Activated naive CD8-positive, alpha-beta T cell treated with anti-CD3 and anti-CD28 coated beads, Interleukin-2, amount 10 ng/mL, durations not matched to agents 7 days and 5 days (primary cell): ENCODE results near the gene SRPX. TPM values are rescaled to one million over a fixed set of nuclear protein-coding genes. Genes with fewer than 3 reads are reported as not detected.

Experiments used
- ATAC-seq: fragments of 150-1000 bp; cut with Tn5 transposase; one replicate; pipeline ENCODE4 v1.10.0; 2021; ENCODE audit warnings: low read depth, moderate library complexity
- POLR2A ChIA-PET: fragments of 350-600 bp; sonication (Branson Sonifier 250); formaldehyde crosslinking; loops from one replicate; lab custom pipeline; 2021; ENCODE audit warnings: antibody characterized with exemption; lab: Charles Lee
- DNase-seq: peaks from one replicate; pipeline ENCODE4 v3.0.0; 2021
- H3K27ac Mint-ChIP-seq: one replicate; pipeline ENCODE4 v1.8.0; 2022; ENCODE audit warnings: mild to moderate bottlenecking, mixed read lengths
- H3K27me3 Mint-ChIP-seq: one replicate; pipeline ENCODE4 v1.8.0; 2022; ENCODE audit warnings: mild to moderate bottlenecking, moderate library complexity, mixed read lengths
- H3K36me3 Mint-ChIP-seq: one replicate; pipeline ENCODE4 v1.8.0; 2021; ENCODE audit warnings: mild to moderate bottlenecking, mixed read lengths
- H3K4me1 Mint-ChIP-seq: one replicate; pipeline ENCODE4 v1.8.0; 2021; ENCODE audit warnings: mixed read lengths
- H3K4me3 Mint-ChIP-seq: one replicate; pipeline ENCODE4 v1.8.0; 2022; ENCODE audit warnings: mild to moderate bottlenecking, moderate library complexity, mixed read lengths
- H3K9me3 Mint-ChIP-seq: one replicate; pipeline ENCODE4 v1.8.0; 2021; ENCODE audit warnings: mixed read lengths
- total RNA-seq, 2 experiments: library from RNA; stranded (reverse); gene quantifications; one replicate each; pipeline ENCODE4 v1.2.3, GENCODE V29; 2021

SRPX gene
- total RNA-seq, 2 experiments from 2014 or later, result 3.3 to 3.5 TPM

- H3K4me3 Mint-ChIP-seq, result no peak overlapping the region
These were observed 111.4 kb downstream of the SRPX start for GRCh38 chrX:38109042-38109898.

GRCh38 chrX:38108364-38108763 lies 112.3 kb downstream of the SRPX start:
- no peak overlapping the region for H3K27ac Mint-ChIP-seq
- POLR2A ChIA-PET, result no interaction called here
- no peak overlapping the region for H3K4me3 Mint-ChIP-seq
- no peaks in the 10 kb centered on the region for H3K9me3 Mint-ChIP-seq
- no peaks in the 10 kb centered on the region for H3K36me3 Mint-ChIP-seq
- ATAC-seq (no peak), DNase-seq (no peak)
- H3K27me3 Mint-ChIP-seq, result no peaks in the 10 kb centered on the region
- H3K4me1 Mint-ChIP-seq, result peaks cover 5% of the 10 kb centered on the region

More at GRCh38 chrX:38109042-38109898, 111.4 kb downstream of the SRPX start:
- DNase-seq (no peak), ATAC-seq (no peak)
- Mint-ChIP-seq H3K27me3 (no peaks in the 10 kb centered on the region), H3K4me1 (peaks cover 5% of the 10 kb centered on the region), H3K36me3 (no peaks in the 10 kb centered on the region), H3K9me3 (no peaks in the 10 kb centered on the region), H3K27ac (no peak overlapping the region)
- POLR2A ChIA-PET, result no interaction called here

GRCh38 chrX:38106991-38107655 lies 113.5 kb downstream of the SRPX start:
- Mint-ChIP-seq H3K9me3 (no peaks in the 10 kb centered on the region), H3K36me3 (no peaks in the 10 kb centered on the region), H3K4me3 (no peak overlapping the region), H3K27ac (no peak overlapping the region), H3K4me1 (peaks cover 7% of the 10 kb centered on the region), H3K27me3 (no peaks in the 10 kb centered on the region)
- POLR2A ChIA-PET, result no interaction called here
- no peak for ATAC-seq
- no peak for DNase-seq

GRCh38 chrX:38105216-38105725 lies 115.4 kb downstream of the SRPX start:
- POLR2A ChIA-PET, result no interaction called here
- ATAC-seq (no peak), DNase-seq (no peak)
- Mint-ChIP-seq H3K27me3 (peaks cover 2% of the 10 kb centered on the region), H3K27ac (no peak overlapping the region), H3K4me1 (peaks cover 7% of the 10 kb centered on the region), H3K9me3 (no peaks in the 10 kb centered on the region), H3K4me3 (no peak overlapping the region), H3K36me3 (no peaks in the 10 kb centered on the region)

- ATAC-seq, result no peak
- H3K27ac Mint-ChIP-seq, result no peak overlapping the region
- POLR2A ChIA-PET, result no interaction called here
- DNase-seq, result no peak
- H3K27me3 Mint-ChIP-seq, result peaks cover 2% of the 10 kb centered on the region
- no peak overlapping the region for H3K4me3 Mint-ChIP-seq
- peaks cover 7% of the 10 kb centered on the region for H3K4me1 Mint-ChIP-seq
- no peaks in the 10 kb centered on the region for H3K9me3 Mint-ChIP-seq
- H3K36me3 Mint-ChIP-seq, result no peaks in the 10 kb centered on the region
These were observed 116.5 kb downstream of the SRPX start for GRCh38 chrX:38103857-38104812.

GRCh38 chrX:38102875-38103274 lies 117.8 kb downstream of the SRPX start:
- POLR2A ChIA-PET, result no interaction called here
- peaks cover 7% of the 10 kb centered on the region for H3K4me1 Mint-ChIP-seq
- no peak overlapping the region for H3K4me3 Mint-ChIP-seq
- DNase-seq (no peak), ATAC-seq (no peak)
- no peaks in the 10 kb centered on the region for H3K36me3 Mint-ChIP-seq
- H3K27me3 Mint-ChIP-seq, result peaks cover 2% of the 10 kb centered on the region
- no peaks in the 10 kb centered on the region for H3K9me3 Mint-ChIP-seq
- no peak overlapping the region for H3K27ac Mint-ChIP-seq

GRCh38 chrX:38102240-38102639 lies 118.4 kb downstream of the SRPX start:
- POLR2A ChIA-PET, result no interaction called here
- Mint-ChIP-seq H3K4me1 (peaks cover 7% of the 10 kb centered on the region), H3K9me3 (no peaks in the 10 kb centered on the region), H3K4me3 (no peak overlapping the region), H3K36me3 (no peaks in the 10 kb centered on the region), H3K27ac (no peak overlapping the region), H3K27me3 (peaks cover 2% of the 10 kb centered on the region)
- no peak for ATAC-seq
- no peak for DNase-seq

- no peak for ATAC-seq
- Mint-ChIP-seq H3K4me1 (peaks cover 6% of the 10 kb centered on the region), H3K27ac (no peak overlapping the region), H3K36me3 (no peaks in the 10 kb centered on the region), H3K4me3 (no peak overlapping the region), H3K27me3 (peaks cover 2% of the 10 kb centered on the region), H3K9me3 (no peaks in the 10 kb centered on the region)
- POLR2A ChIA-PET, result no interaction called here
- DNase-seq, result no peak
These were observed 121.0 kb downstream of the SRPX start for GRCh38 chrX:38099688-38100087.

Other genes starting within 250 kb of the SRPX start
- not detected for gene SYTL5, start 214.3 kb downstream of the SRPX start, total RNA-seq
- gene RPGR, start 106.6 kb upstream of the SRPX start, total RNA-seq, result 1 to 10 TPM; 7.8 to 7.9 TPM
- gene OTC, start 131.7 kb upstream of the SRPX start, total RNA-seq, result not detected